Activated T-cell treated with anti-CD3 and anti-CD28 coated beads, Interleukin-2, amount 50 U/mL, for 24 hours (primary cell): ENCODE results near the gene H6PD.

ENCODE experiments used
- DNase-seq: peaks from one replicate; pipeline ENCODE4 v3.0.0-alpha.2; 2020
- H3K27ac Mint-ChIP-seq: 2 replicates; pipeline ENCODE4 v1.8.0; 2020; ENCODE audit warnings: mild to moderate bottlenecking, mixed read lengths
- H3K27me3 Mint-ChIP-seq: 2 replicates; pipeline ENCODE4 v1.8.0; 2020; ENCODE audit warnings: mixed read lengths
- H3K36me3 Mint-ChIP-seq: 2 replicates; pipeline ENCODE4 v1.8.0; 2020; ENCODE audit warnings: low read depth, mixed read lengths
- H3K4me1 Mint-ChIP-seq: 2 replicates; pipeline ENCODE4 v1.8.0; 2020; ENCODE audit warnings: low read depth, mixed read lengths
- H3K4me3 Mint-ChIP-seq: 2 replicates; pipeline ENCODE4 v1.8.0; 2020; ENCODE audit warnings: mild to moderate bottlenecking, moderate library complexity, mixed read lengths
- H3K9me3 Mint-ChIP-seq: 2 replicates; pipeline ENCODE4 v1.8.0; 2020; ENCODE audit warnings: mixed read lengths

Gene H6PD

GRCh38 chr1:9240914-9241820, 6.6 kb downstream of the H6PD start:
- H3K4me1 Mint-ChIP-seq, result peaks cover 52% of the 10 kb centered on the region
- no peaks in the 10 kb centered on the region for H3K9me3 Mint-ChIP-seq
- no peak for DNase-seq
- no peak overlapping the region for H3K4me3 Mint-ChIP-seq
- peaks cover 6% of the 10 kb centered on the region for H3K36me3 Mint-ChIP-seq
- H3K27ac Mint-ChIP-seq, result no peak overlapping the region
- no peaks in the 10 kb centered on the region for H3K27me3 Mint-ChIP-seq

DNA sequence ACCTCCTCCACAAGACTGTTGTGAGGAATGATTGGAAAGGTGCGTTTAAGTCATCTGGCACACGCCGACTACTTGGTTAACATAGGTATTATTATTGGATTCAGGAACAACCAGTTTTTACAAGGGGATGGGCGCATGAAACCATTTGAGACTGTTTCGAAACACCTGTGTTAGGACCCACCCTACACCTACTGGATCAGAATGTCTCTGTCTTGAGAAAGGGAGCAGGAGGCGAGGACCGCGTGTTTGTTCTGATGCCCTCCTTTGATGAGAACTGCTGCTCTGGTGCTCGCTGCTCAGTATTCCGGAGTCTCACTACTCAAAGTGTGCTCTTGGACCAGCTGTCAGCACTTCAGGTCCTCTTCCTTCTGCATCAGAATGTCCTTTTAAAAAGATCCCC, 7.3 kb downstream of the H6PD start:
- Mint-ChIP-seq H3K4me3 (no peak overlapping the region), H3K36me3 (peaks cover 8% of the 10 kb centered on the region), H3K27me3 (no peaks in the 10 kb centered on the region), H3K9me3 (no peaks in the 10 kb centered on the region), H3K27ac (no peak overlapping the region), H3K4me1 (peaks cover 49% of the 10 kb centered on the region)
- no peak for DNase-seq

DNA sequence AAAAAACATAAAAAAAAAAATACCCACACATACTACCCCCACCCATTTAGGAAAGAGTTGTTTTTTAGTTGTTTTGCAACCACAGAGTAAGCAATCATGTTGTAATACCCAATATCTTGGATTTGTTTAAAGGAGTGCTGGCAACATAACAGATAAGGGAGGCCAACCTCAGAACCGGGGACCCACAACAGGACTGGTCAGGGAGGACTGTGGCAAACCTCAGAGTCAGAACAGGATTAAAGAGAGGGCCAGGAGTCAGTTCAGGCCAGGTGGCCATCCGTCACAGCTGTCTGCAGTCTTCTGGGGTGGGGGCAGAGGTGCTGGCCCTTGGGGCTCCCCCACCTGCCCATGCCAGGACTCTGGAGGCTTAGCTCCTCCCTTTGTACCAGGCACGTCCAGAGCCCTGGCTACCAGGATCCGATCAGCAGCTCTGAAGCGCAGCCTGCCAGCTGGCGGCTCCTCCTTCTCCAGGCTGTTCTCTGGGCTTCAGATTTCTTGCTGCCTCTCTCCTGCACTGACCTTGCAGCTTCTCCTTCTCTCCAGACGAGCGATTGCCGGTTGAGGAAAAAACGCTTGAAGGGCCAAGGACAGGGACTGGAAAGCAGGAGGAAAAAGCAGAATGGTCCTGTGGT, 7.9 kb downstream of the H6PD start:
- peaks cover 7% of the 10 kb centered on the region for H3K36me3 Mint-ChIP-seq
- no peak for DNase-seq
- no peak overlapping the region for H3K27ac Mint-ChIP-seq
- H3K4me1 Mint-ChIP-seq, result peaks cover 46% of the 10 kb centered on the region
- H3K27me3 Mint-ChIP-seq, result no peaks in the 10 kb centered on the region
- no peak overlapping the region for H3K4me3 Mint-ChIP-seq
- no peaks in the 10 kb centered on the region for H3K9me3 Mint-ChIP-seq

DNA sequence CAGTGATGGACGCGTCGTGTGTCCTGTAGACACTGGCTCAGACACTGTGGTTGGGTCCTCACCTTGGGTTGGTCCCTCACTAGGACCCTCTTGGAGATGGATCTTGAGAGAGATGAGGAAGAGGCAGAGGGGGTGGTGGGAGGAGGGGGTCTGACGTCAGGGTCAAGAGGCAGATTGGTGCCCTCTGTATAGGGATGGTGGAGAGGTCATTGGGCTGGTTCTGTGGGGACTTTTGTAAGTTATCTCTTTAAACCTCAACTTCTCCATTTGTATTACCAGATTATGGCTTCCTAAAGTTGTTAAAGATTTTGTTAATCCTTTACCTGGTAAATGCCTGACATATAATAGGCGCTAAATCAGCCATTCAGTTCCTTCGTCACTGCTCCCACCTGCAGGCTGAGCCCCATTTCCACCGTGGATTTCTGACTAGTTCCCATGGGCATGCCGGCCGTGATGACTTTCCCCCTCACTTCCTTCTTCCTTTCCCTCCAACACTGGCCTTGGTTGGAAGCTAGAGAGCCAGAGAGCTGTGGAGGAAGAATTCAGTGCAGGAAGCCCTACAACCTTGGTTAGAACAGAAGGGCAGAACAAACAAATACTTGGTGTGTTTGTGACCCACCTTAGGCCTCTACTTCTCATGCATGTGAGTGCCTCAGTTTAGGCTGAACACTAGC, 8.6 kb downstream of the H6PD start:
- H3K4me3 Mint-ChIP-seq, result no peak overlapping the region
- H3K27ac Mint-ChIP-seq, result no peak overlapping the region
- H3K36me3 Mint-ChIP-seq, result peaks cover 10% of the 10 kb centered on the region
- no peaks in the 10 kb centered on the region for H3K9me3 Mint-ChIP-seq
- no peaks in the 10 kb centered on the region for H3K27me3 Mint-ChIP-seq
- no peak for DNase-seq
- H3K4me1 Mint-ChIP-seq, result peaks cover 40% of the 10 kb centered on the region

GRCh38 chr1:9244501-9245229, 10.1 kb downstream of the H6PD start:
- H3K4me3 Mint-ChIP-seq, result no peak overlapping the region
- peaks cover 15% of the 10 kb centered on the region for H3K36me3 Mint-ChIP-seq
- H3K4me1 Mint-ChIP-seq, result peaks cover 26% of the 10 kb centered on the region
- H3K27me3 Mint-ChIP-seq, result no peaks in the 10 kb centered on the region
- no peak for DNase-seq
- peak overlapping the region; percentile 23 for H3K27ac Mint-ChIP-seq
- no peaks in the 10 kb centered on the region for H3K9me3 Mint-ChIP-seq

- Mint-ChIP-seq H3K27me3 (no peaks in the 10 kb centered on the region), H3K9me3 (no peaks in the 10 kb centered on the region), H3K4me1 (peaks cover 20% of the 10 kb centered on the region), H3K4me3 (no peak overlapping the region), H3K36me3 (peaks cover 15% of the 10 kb centered on the region), H3K27ac (no peak overlapping the region)
- no peak for DNase-seq
Observed at GRCh38 chr1:9245230-9245619, 10.7 kb downstream of the H6PD start.

DNA sequence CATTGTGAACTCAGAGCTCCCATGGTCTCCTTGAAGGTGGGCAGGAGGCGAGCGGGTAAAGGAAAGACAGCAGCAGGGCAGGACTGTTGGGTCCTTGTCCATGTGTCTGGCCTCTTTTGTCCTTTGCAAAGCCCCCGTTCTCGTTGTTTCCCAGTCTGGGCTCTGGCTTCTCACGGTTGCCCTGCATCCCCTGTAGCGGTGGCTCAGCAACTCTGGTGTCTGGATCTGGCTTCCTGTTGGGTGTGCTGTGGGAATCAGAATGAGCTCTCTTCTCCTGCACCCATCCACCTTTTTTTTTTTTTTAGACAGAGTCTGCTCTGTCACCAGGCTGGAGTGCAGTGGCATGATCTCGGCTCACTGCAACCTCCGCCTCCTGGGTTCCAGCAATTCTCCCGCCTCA, 11.1 kb downstream of the H6PD start:
- Mint-ChIP-seq H3K4me3 (no peak overlapping the region), H3K27me3 (no peaks in the 10 kb centered on the region), H3K27ac (no peak overlapping the region), H3K36me3 (peaks cover 15% of the 10 kb centered on the region), H3K4me1 (peaks cover 16% of the 10 kb centered on the region), H3K9me3 (no peaks in the 10 kb centered on the region)
- no peak for DNase-seq

- H3K27me3 Mint-ChIP-seq, result no peaks in the 10 kb centered on the region
- no peak overlapping the region for H3K27ac Mint-ChIP-seq
- peaks cover 13% of the 10 kb centered on the region for H3K4me1 Mint-ChIP-seq
- H3K36me3 Mint-ChIP-seq, result peaks cover 15% of the 10 kb centered on the region
- H3K9me3 Mint-ChIP-seq, result no peaks in the 10 kb centered on the region
- no peak for DNase-seq
- H3K4me3 Mint-ChIP-seq, result no peak overlapping the region
Observed at GRCh38 chr1:9246215-9246614, 11.6 kb downstream of the H6PD start.

DNA sequence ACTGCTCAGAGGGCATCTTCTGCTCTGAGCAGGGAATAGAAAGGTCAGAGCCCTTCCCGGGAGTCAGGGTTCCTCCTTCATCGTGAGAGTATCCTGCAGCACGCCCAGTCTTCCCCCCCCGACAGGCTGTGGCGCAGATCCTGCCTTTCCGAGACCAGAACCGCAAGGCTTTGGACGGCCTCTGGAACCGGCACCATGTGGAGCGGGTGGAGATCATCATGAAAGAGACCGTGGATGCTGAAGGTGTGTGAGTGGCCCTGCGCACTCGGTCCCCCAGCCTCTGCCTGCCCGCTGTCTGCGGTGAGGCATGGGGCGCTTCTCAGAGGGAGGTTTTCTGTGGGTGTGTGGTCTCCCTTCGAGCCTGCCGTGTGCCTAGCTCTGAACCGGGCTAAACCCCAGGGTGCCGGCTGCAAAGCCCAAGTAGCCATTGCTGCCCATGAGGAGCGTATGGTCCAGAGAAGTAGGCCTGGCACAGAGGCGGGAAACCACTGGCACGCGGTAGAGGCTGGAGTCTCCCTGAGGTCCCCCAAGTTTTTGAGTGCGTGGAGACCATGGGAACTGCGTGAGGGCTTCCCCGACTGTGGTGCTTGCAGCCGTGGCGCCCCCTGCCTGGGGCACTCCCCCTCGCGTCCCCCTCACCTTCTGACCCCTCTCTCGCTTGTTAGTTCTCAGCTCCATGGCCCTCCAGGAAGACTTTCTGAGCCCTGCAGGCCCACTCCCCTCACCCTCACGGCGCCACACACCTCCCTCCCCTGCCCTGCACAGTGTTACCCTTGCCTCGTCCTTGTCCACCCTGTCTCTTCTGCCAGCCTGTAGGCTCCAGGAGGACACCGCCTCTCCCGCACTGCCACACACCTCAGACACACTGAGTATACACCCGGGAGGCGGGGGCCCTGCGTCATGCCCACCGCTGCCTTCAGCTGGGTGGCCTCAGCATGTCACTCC, 12.5 kb downstream of the H6PD start:
- no peak overlapping the region for H3K27ac Mint-ChIP-seq
- no peaks in the 10 kb centered on the region for H3K9me3 Mint-ChIP-seq
- H3K27me3 Mint-ChIP-seq, result no peaks in the 10 kb centered on the region
- DNase-seq, result no peak
- peaks cover 15% of the 10 kb centered on the region for H3K36me3 Mint-ChIP-seq
- H3K4me3 Mint-ChIP-seq, result no peak overlapping the region
- peaks cover 13% of the 10 kb centered on the region for H3K4me1 Mint-ChIP-seq

DNA sequence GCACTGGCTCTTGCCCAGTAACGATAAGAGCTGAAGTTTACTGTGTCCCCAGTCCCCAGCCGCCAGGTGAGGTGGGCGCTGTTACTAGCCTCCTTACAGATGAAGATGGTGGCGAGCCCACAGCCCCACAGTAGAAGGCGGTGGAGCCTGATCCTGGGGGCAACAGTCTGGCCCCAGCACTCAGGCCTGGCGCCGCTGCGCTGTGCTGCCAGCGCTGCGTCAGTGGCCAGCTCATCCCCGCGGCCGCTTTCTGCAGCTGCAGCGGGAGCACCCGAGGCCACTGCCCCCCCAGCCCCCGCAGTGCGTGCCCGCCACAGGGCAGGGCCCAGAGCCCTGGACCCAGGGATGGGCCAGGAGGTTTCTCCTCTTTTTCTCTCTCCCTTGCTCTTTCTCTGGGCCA, 13.3 kb downstream of the H6PD start:
- H3K36me3 Mint-ChIP-seq, result peaks cover 15% of the 10 kb centered on the region
- no peak overlapping the region for H3K27ac Mint-ChIP-seq
- no peak for DNase-seq
- H3K4me1 Mint-ChIP-seq, result peaks cover 13% of the 10 kb centered on the region
- H3K9me3 Mint-ChIP-seq, result no peaks in the 10 kb centered on the region
- H3K4me3 Mint-ChIP-seq, result no peak overlapping the region
- H3K27me3 Mint-ChIP-seq, result no peaks in the 10 kb centered on the region

GRCh38 chr1:9248341-9249262, 14.0 kb downstream of the H6PD start:
- no peak overlapping the region for H3K4me3 Mint-ChIP-seq
- no peak overlapping the region for H3K27ac Mint-ChIP-seq
- H3K27me3 Mint-ChIP-seq, result no peaks in the 10 kb centered on the region
- no peak for DNase-seq
- peaks cover 15% of the 10 kb centered on the region for H3K36me3 Mint-ChIP-seq
- H3K9me3 Mint-ChIP-seq, result no peaks in the 10 kb centered on the region
- peaks cover 13% of the 10 kb centered on the region for H3K4me1 Mint-ChIP-seq

- H3K9me3 Mint-ChIP-seq, result no peaks in the 10 kb centered on the region
- no peak overlapping the region for H3K4me3 Mint-ChIP-seq
- H3K27me3 Mint-ChIP-seq, result no peaks in the 10 kb centered on the region
- peaks cover 11% of the 10 kb centered on the region for H3K4me1 Mint-ChIP-seq
- DNase-seq, result no peak
- no peak overlapping the region for H3K27ac Mint-ChIP-seq
- H3K36me3 Mint-ChIP-seq, result peaks cover 15% of the 10 kb centered on the region
Observed at GRCh38 chr1:9249263-9249533, 14.6 kb downstream of the H6PD start.
